PFSK-1 (cell line): ENCODE data around the gene FUOM.

ENCODE experiments used
- FOXP2 ChIP-seq: optimal IDR thresholded peaks from 2 replicates; pipeline ENCODE3; 2011; ENCODE audit warnings: borderline replicate concordance, control low read depth, inconsistent platforms; ENCODE audit not compliant: insufficient read depth; ENCODE audit errors: extremely low read length, extremely low read depth
- POLR2AphosphoS5 ChIP-seq: IDR thresholded peaks from 2 replicates; pipeline ENCODE4 v1.6.1; 2012; ENCODE audit warnings: low read depth, mild to moderate bottlenecking, control low read depth, low read length, moderate library complexity
- REST ChIP-seq, 2 experiments: IDR thresholded peaks; 2 replicates each; pipeline versions ENCODE4 v1.6.1 to v1.8.0; 2011 to 2012; ENCODE audit warnings: low read depth in 2 of 2, low read length in 2 of 2, control low read depth in 1 of 2, inconsistent platforms in 1 of 2, mild to moderate bottlenecking in 1 of 2, moderate library complexity in 1 of 2; ENCODE audit not compliant: insufficient read depth in 1 of 2
- SIN3A ChIP-seq: IDR thresholded peaks from 2 replicates; pipeline ENCODE4 v1.6.1; 2012; ENCODE audit warnings: mild to moderate bottlenecking, low read length, moderate library complexity, borderline replicate concordance; ENCODE audit not compliant: insufficient read depth
- TAF1 ChIP-seq: IDR thresholded peaks from 2 replicates; pipeline ENCODE4 v1.6.1; 2012; ENCODE audit warnings: low read length, control low read depth, borderline replicate concordance; ENCODE audit not compliant: insufficient read depth

- TF ChIP-seq POLR2AphosphoS5 (no peak), SIN3A (no peak), REST (IDR thresholded peaks at IDR 0.05; ENCODE audit: insufficient read depth in 1 of 2, low read depth in 2 of 2, low read length in 2 of 2) (no peak), FOXP2 (no peak), TAF1 (no peak)
Observed at GRCh38 chr10:133353988-133354605, 3.7 kb downstream of the FUOM start.
